Hepatocyte (in vitro differentiated cells): ENCODE measurements around the gene FOXRED2. TPM values are rescaled to one million over a fixed set of nuclear protein-coding genes. Genes with fewer than 3 reads are reported as not detected.

ENCODE experiments used
- DNase-seq: peaks from one replicate; pipeline ENCODE4 v3.0.0-alpha.2; 2016; ENCODE audit warnings: low spot score
- H2AFZ ChIP-seq: fragments of 200-600 bp; sonication (generic); 2 replicates; pipeline ENCODE4 v1.6.0; 2016; ENCODE audit warnings: antibody characterized with exemption, mild to moderate bottlenecking
- H3K27ac ChIP-seq: fragments of 200-600 bp; sonication (generic); 2 replicates; pipeline ENCODE4 v1.5.1; 2016; ENCODE audit warnings: mild to moderate bottlenecking
- H3K27me3 ChIP-seq: fragments of 200-600 bp; sonication (generic); 2 replicates; pipeline ENCODE4 v1.6.1; 2016
- H3K36me3 ChIP-seq: fragments of 200-600 bp; sonication (generic); replicated peaks from 2 replicates; pipeline ENCODE4 v1.5.1; 2016; ENCODE audit warnings: low read depth; ENCODE audit not compliant: insufficient read depth
- H3K4me1 ChIP-seq: fragments of 200-600 bp; sonication (generic); 2 replicates; pipeline ENCODE4 v1.5.1; 2016; ENCODE audit warnings: mild to moderate bottlenecking, moderate library complexity; ENCODE audit not compliant: insufficient read depth
- H3K4me2 ChIP-seq: fragments of 200-600 bp; sonication (generic); 2 replicates; pipeline ENCODE4 v1.6.0; 2016
- H3K4me3 ChIP-seq: fragments of 200-600 bp; sonication (generic); 2 replicates; pipeline ENCODE4 v1.5.1; 2016; ENCODE audit warnings: mild to moderate bottlenecking
- H3K79me2 ChIP-seq: fragments of 200-600 bp; sonication (generic); 2 replicates; pipeline ENCODE4 v1.6.0; 2017; ENCODE audit warnings: mild to moderate bottlenecking
- H3K9me2 ChIP-seq: fragments of 200-600 bp; sonication (generic); replicated peaks from 2 replicates; pipeline ENCODE4 v1.6.0; 2017; ENCODE audit warnings: mild to moderate bottlenecking; ENCODE audit not compliant: insufficient read depth
- H3K9me3 ChIP-seq: fragments of 200-600 bp; sonication (generic); 2 replicates; pipeline ENCODE4 v1.5.1; 2016; ENCODE audit warnings: low read depth, mild to moderate bottlenecking
- H4K20me1 ChIP-seq: fragments of 200-600 bp; sonication (generic); 2 replicates; pipeline ENCODE4 v1.6.0; 2016; ENCODE audit warnings: mild to moderate bottlenecking; ENCODE audit not compliant: insufficient read depth, poor library complexity, severe bottlenecking
- CTCF ChIP-seq: fragments of 200-600 bp; sonication (generic); IDR thresholded peaks from 2 replicates; pipeline ENCODE4 v1.5.1; 2016; ENCODE audit warnings: antibody characterized with exemption, mild to moderate bottlenecking; ENCODE audit not compliant: poor library complexity
- EZH2 ChIP-seq: fragments of 200-600 bp; sonication (generic); IDR thresholded peaks from 2 replicates; pipeline ENCODE4 v1.6.1; 2016; ENCODE audit warnings: antibody characterized with exemption, mild to moderate bottlenecking, borderline replicate concordance
- EZH2phosphoT487 ChIP-seq: fragments of 200-600 bp; sonication (generic); IDR thresholded peaks from one replicate; pipeline ENCODE4 v1.6.1; 2018; ENCODE audit warnings: antibody characterized with exemption, mild to moderate bottlenecking, low read depth, moderate library complexity; ENCODE audit not compliant: unreplicated experiment, severe bottlenecking
- WGBS: methylation state at CpG from one replicate; pipeline ENCODE4 v1.1.6; 2016; ENCODE audit warnings: low lambda C conversion rate; ENCODE audit errors: missing lambda C conversion rate; 5-methylcytosine and 5-hydroxymethylcytosine counted together
- polyA plus RNA-seq: library from polyadenylated mRNA; unstranded; fragments of >200 nt; fragmentation: Nextera tagmentation; extraction: Ambion mirVana; gene quantifications from 2 replicates; pipeline ENCODE4 v1.2.1, GENCODE V29; 2016
- total RNA-seq: library from RNA; depleted of rRNA; stranded (reverse); fragments of >200 nt; gene quantifications from 2 replicates; pipeline ENCODE4 v1.2.3, GENCODE V29; 2014

Gene FOXRED2
- total and polyA plus RNA-seq, 2 experiments from 2014 or later: 7.7 to 8.5 TPM

- Histone ChIP-seq H3K79me2 (peaks cover 5% of the 10 kb centered on the region), H3K27ac (no peak overlapping the region), H3K4me3 (no peak overlapping the region), H3K4me1 (peaks cover 10% of the 10 kb centered on the region), H4K20me1 (no peaks in the 10 kb centered on the region), H3K4me2 (no peak overlapping the region), H3K36me3 (peaks cover 4% of the 10 kb centered on the region), H3K9me2 (no peaks in the 10 kb centered on the region), H3K27me3 (no peaks in the 10 kb centered on the region), H3K9me3 (no peaks in the 10 kb centered on the region), H2AFZ (no peak overlapping the region)
- TF ChIP-seq EZH2 (no peak), CTCF (no peak)
- no peak for DNase-seq
- 93% methylated on average over 3 of the region's 3 CpGs for WGBS
These were observed 3.5 kb upstream of the FOXRED2 start for GRCh38 chr22:36510384-36510783.

- Histone ChIP-seq H3K4me2 (peak overlapping the region; percentile 82), H3K36me3 (no peaks in the 10 kb centered on the region), H3K79me2 (peaks cover 5% of the 10 kb centered on the region), H3K9me2 (no peaks in the 10 kb centered on the region), H3K9me3 (no peaks in the 10 kb centered on the region), H4K20me1 (no peaks in the 10 kb centered on the region), H3K27me3 (no peaks in the 10 kb centered on the region), H2AFZ (peak overlapping the region; percentile 53), H3K4me3 (no peak overlapping the region), H3K27ac (peak overlapping the region; percentile 42), H3K4me1 (peaks cover 10% of the 10 kb centered on the region)
- no peak for TF ChIP-seq EZH2
- TF ChIP-seq CTCF: no peak
- no peak for TF ChIP-seq EZH2phosphoT487
- WGBS: 90% methylated on average over 6 of the region's 6 CpGs
- no peak for DNase-seq
These were observed 724 bp upstream of the FOXRED2 start for GRCh38 chr22:36507518-36508010.

GRCh38 chr22:36505998-36506635 lies 723 bp downstream of the FOXRED2 start:
- 97% methylated on average over 51 of the region's 60 CpGs for WGBS

More at GRCh38 chr22:36505998-36506635, 723 bp downstream of the FOXRED2 start:
- H3K36me3 ChIP-seq: no peaks in the 10 kb centered on the region
- H3K79me2 ChIP-seq: peaks cover 5% of the 10 kb centered on the region
- no peaks in the 10 kb centered on the region for H4K20me1 ChIP-seq
- H3K9me2 ChIP-seq: no peaks in the 10 kb centered on the region
- no peaks in the 10 kb centered on the region for H3K9me3 ChIP-seq
- peak overlapping the region; percentile 82 for H3K4me2 ChIP-seq
- TF ChIP-seq EZH2phosphoT487 (no peak), CTCF (no peak), EZH2 (no peak)
- peak overlapping the region; percentile 50 for H3K4me3 ChIP-seq
- no peaks in the 10 kb centered on the region for H3K27me3 ChIP-seq
- peak overlapping the region; percentile 71 for H2AFZ ChIP-seq
- peaks cover 10% of the 10 kb centered on the region for H3K4me1 ChIP-seq
- peak overlapping the region; percentile 56 for H3K27ac ChIP-seq
- no peak for DNase-seq
